ENCODE data around the gene ZMIZ1. TPM values are rescaled to one million over a fixed set of nuclear protein-coding genes. Genes with fewer than 3 reads are reported as not detected.

Gene ZMIZ1, protein sequence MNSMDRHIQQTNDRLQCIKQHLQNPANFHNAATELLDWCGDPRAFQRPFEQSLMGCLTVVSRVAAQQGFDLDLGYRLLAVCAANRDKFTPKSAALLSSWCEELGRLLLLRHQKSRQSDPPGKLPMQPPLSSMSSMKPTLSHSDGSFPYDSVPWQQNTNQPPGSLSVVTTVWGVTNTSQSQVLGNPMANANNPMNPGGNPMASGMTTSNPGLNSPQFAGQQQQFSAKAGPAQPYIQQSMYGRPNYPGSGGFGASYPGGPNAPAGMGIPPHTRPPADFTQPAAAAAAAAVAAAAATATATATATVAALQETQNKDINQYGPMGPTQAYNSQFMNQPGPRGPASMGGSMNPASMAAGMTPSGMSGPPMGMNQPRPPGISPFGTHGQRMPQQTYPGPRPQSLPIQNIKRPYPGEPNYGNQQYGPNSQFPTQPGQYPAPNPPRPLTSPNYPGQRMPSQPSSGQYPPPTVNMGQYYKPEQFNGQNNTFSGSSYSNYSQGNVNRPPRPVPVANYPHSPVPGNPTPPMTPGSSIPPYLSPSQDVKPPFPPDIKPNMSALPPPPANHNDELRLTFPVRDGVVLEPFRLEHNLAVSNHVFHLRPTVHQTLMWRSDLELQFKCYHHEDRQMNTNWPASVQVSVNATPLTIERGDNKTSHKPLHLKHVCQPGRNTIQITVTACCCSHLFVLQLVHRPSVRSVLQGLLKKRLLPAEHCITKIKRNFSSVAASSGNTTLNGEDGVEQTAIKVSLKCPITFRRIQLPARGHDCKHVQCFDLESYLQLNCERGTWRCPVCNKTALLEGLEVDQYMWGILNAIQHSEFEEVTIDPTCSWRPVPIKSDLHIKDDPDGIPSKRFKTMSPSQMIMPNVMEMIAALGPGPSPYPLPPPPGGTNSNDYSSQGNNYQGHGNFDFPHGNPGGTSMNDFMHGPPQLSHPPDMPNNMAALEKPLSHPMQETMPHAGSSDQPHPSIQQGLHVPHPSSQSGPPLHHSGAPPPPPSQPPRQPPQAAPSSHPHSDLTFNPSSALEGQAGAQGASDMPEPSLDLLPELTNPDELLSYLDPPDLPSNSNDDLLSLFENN
- total RNA-seq: 10 to 100 TPM; 43.7 to 80.2 TPM
- 10 to 100 TPM; 18.3 to 41.5 TPM for polyA plus RNA-seq
- long read RNA-seq, donor 1, partial matches to known transcripts: 5 of 6 reads
- long read RNA-seq, donor 1, other reads (novel, unspliced or antisense): 0 of 6 reads
- long read RNA-seq, donor 2, partial matches to known transcripts: 0 of 1 reads
- long read RNA-seq, donor 2, other reads (novel, unspliced or antisense): 0 of 1 reads
- long read RNA-seq, donor 3, partial matches to known transcripts: 15 of 15 reads
- long read RNA-seq, donor 3, other reads (novel, unspliced or antisense): 0 of 15 reads
- long read RNA-seq, donor 4, partial matches to known transcripts: 5 of 5 reads
- long read RNA-seq, donor 4, other reads (novel, unspliced or antisense): 0 of 5 reads
- long read RNA-seq, donor 5, full-length matches to known transcripts: 3 of 27 reads
- long read RNA-seq, donor 5, partial matches to known transcripts: 24 of 27 reads
- long read RNA-seq, donor 5, other reads (novel, unspliced or antisense): 0 of 27 reads

DNA sequence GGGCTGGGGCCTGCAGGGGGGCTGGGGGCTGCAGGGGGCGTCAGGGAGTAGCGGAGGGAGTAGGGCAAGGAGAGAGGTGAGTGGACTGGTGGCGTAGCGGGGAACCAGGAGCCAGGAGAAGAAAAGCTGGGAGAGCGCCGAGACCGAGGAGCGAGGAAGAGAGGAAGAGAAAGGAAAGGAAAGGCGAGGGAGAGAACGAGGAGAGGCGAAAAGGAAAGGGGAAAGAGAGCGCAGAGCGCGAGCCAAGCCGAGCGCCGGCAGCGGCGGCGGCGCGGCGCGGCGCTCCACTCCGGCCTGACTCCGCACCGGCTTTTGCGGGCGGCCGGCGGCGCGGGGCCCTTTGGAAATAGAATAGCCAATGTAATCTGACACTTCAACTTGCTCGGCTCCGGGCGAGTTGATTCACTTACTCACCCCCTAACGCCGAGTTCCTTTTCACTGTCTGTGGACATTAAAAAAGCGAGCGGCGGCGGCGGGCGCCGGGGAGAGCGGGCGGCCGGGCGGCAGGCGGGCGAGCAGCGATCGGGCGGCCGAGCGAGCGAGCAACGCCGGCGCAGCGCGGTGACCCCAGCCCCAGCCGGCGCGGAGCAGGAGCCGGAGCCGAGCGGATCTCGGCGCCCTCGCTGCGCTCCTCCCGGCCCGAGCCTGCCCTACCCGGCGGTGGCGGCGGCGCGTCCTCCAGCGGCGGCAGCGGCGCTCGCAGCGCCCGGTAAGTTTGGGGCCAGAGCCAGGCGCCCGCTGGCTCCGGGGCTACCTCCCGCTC lies at the start of gene ZMIZ1:
TSS of gene ZMIZ1 (plus strand) at position 405 of the 763 bp plus-strand sequence. CDS start 132,667 bp downstream, outside the sequence.
- peaks cover 15 to 42% (median 24%) of the 10 kb centered on the region in 5 donors for H3K4me1 ChIP-seq (ENCODE audit: control insufficient read depth in 5 of 5, insufficient read depth in 5 of 5, low read length in 5 of 5)

DNA sequence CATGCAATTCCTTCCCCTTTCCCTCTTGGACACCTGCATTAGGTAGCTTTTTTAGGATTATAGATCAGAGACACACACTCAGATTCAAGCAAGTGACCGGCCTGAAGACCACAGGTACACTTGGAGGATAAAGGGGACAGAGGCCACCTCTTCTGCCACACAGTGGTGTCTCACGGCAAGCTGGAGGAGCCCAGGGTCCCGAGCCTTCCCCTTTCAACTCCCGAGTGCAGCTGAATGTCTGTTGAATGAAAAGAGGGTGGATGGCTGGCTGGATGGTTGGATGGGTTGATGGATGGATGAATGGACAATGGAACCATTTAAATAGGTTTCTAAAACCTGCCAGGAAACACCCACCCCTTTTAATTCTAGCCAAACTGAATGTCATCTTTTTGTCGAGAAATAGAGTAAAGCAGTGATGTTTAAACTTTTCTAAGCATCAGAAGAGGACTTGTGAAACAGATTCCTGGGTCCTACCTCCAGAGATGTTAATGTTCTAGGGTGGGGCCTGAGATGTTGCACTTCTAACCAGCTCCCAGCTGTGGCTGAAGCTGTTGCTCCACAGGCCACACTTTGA lies 49.2 kb upstream of the ZMIZ1 start:
- DNase-seq (no peak), ATAC-seq (ENCODE audit: insufficient read depth, low FRiP score) (no peak)
- no peak overlapping the region for H3K9ac ChIP-seq (ENCODE audit: insufficient read depth in 1 of 2, low read length in 2 of 2)
- peaks cover 0 to 31% (median 7%) of the 10 kb centered on the region in 5 donors for H3K4me1 ChIP-seq (ENCODE audit: control insufficient read depth in 5 of 5, insufficient read depth in 5 of 5, low read length in 5 of 5)
- TF ChIP-seq, protein P1, sequence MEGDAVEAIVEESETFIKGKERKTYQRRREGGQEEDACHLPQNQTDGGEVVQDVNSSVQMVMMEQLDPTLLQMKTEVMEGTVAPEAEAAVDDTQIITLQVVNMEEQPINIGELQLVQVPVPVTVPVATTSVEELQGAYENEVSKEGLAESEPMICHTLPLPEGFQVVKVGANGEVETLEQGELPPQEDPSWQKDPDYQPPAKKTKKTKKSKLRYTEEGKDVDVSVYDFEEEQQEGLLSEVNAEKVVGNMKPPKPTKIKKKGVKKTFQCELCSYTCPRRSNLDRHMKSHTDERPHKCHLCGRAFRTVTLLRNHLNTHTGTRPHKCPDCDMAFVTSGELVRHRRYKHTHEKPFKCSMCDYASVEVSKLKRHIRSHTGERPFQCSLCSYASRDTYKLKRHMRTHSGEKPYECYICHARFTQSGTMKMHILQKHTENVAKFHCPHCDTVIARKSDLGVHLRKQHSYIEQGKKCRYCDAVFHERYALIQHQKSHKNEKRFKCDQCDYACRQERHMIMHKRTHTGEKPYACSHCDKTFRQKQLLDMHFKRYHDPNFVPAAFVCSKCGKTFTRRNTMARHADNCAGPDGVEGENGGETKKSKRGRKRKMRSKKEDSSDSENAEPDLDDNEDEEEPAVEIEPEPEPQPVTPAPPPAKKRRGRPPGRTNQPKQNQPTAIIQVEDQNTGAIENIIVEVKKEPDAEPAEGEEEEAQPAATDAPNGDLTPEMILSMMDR (IDR thresholded peaks at IDR 0.05; ENCODE audit: control extremely low read depth, extremely low read depth): no peak
- H3K36me3 ChIP-seq (ENCODE audit: control insufficient read depth in 4 of 4, insufficient read depth in 4 of 4, low read length in 4 of 4): no peaks in the 10 kb centered on the region
- WGBS, 2 donors: 92 to 93% methylated on average over 5 of the region's 5 CpGs
- H3K27me3 ChIP-seq (ENCODE audit: control insufficient read depth in 3 of 3, insufficient read depth in 3 of 3, low read length in 2 of 3): no peaks in the 10 kb centered on the region
- no peak overlapping the region for H3K4me3 ChIP-seq
- no peak overlapping the region for H3K27ac ChIP-seq (ENCODE audit: low read depth in 1 of 2, low read length in 1 of 2)
- peaks cover 0 to 5% (median 0%) of the 10 kb centered on the region in 4 donors for H3K9me3 ChIP-seq (ENCODE audit: control insufficient read depth in 4 of 4, insufficient read depth in 3 of 4, low read length in 3 of 4)

More for the DNA sequence above, at the start of gene ZMIZ1:
- H3K27me3 ChIP-seq (ENCODE audit: control insufficient read depth in 3 of 3, insufficient read depth in 3 of 3, low read length in 2 of 3): no peaks in the 10 kb centered on the region
- peak within 1 kb of the TSS; percentile 97 to 99 for H3K27ac ChIP-seq (ENCODE audit: low read depth in 1 of 2, low read length in 1 of 2)
- DNase-seq: peak; percentile 93 to 95 (median 94)
- peak within 1 kb of the TSS; percentile 25 to 75 for H3K9ac ChIP-seq (ENCODE audit: insufficient read depth in 1 of 2, low read length in 2 of 2)
- no peaks in the 10 kb centered on the region for H3K9me3 ChIP-seq (ENCODE audit: control insufficient read depth in 4 of 4, insufficient read depth in 3 of 4, low read length in 3 of 4)
- ATAC-seq (ENCODE audit: insufficient read depth, low FRiP score): peak; percentile 34
- no peaks in the 10 kb centered on the region for H3K36me3 ChIP-seq (ENCODE audit: control insufficient read depth in 4 of 4, insufficient read depth in 4 of 4, low read length in 4 of 4)
- TF ChIP-seq, protein P1 (IDR thresholded peaks at IDR 0.05; ENCODE audit: control extremely low read depth, extremely low read depth): no peak
- peak within 1 kb of the TSS; percentile 79 for H3K4me3 ChIP-seq
- 0% methylated on average over 60 to 92 of the region's 92 CpGs for WGBS, 2 donors

Measured in lung (tissue), 16 donors.